Fibroblast of lung (primary cell): Measurements from ENCODE around the gene SLC38A8.

ENCODE experiments used
- CTCF ChIP-seq, 2 donors: IDR thresholded peaks in 1 of 2; conservative IDR thresholded peaks in 1 of 2; 1 replicate in 1 of 2; 2 replicates in 1 of 2; pipeline ENCODE4 v1.5.1; 2011 to 2012; ENCODE audit warnings: low read length in 2 of 2, control low read depth in 1 of 2, inconsistent platforms in 1 of 2, low read depth in 1 of 2, mild to moderate bottlenecking in 1 of 2
- EZH2 ChIP-seq: IDR thresholded peaks from 2 replicates; pipeline ENCODE4 v1.5.1; 2012; ENCODE audit warnings: low read length, control low read depth, mild to moderate bottlenecking; ENCODE audit errors: missing control alignments

GRCh38 chr16:84014570-84015327 is 27.8 kb downstream of the SLC38A8 start:
- TF ChIP-seq CTCF (conservative IDR thresholded peaks at IDR 0.05 in 1 of 2, IDR thresholded peaks at IDR 0.05 in 1 of 2; ENCODE audit: low read depth in 1 of 2, low read length in 2 of 2) (no peak), EZH2 (no peak)
